Hepatocyte (in vitro differentiated cells): ENCODE measurements around the gene FAM120B. TPM values are rescaled to one million over a fixed set of nuclear protein-coding genes. Genes with fewer than 3 reads are reported as not detected.

Experiments
- DNase-seq: peaks from one replicate; pipeline ENCODE4 v3.0.0-alpha.2; 2016; ENCODE audit warnings: low spot score
- H2AFZ ChIP-seq: fragments of 200-600 bp; sonication (generic); 2 replicates; pipeline ENCODE4 v1.6.0; 2016; ENCODE audit warnings: antibody characterized with exemption, mild to moderate bottlenecking
- H3K27ac ChIP-seq: fragments of 200-600 bp; sonication (generic); 2 replicates; pipeline ENCODE4 v1.5.1; 2016; ENCODE audit warnings: mild to moderate bottlenecking
- H3K27me3 ChIP-seq: fragments of 200-600 bp; sonication (generic); 2 replicates; pipeline ENCODE4 v1.6.1; 2016
- H3K36me3 ChIP-seq: fragments of 200-600 bp; sonication (generic); replicated peaks from 2 replicates; pipeline ENCODE4 v1.5.1; 2016; ENCODE audit warnings: low read depth; ENCODE audit not compliant: insufficient read depth
- H3K4me1 ChIP-seq: fragments of 200-600 bp; sonication (generic); 2 replicates; pipeline ENCODE4 v1.5.1; 2016; ENCODE audit warnings: mild to moderate bottlenecking, moderate library complexity; ENCODE audit not compliant: insufficient read depth
- H3K4me2 ChIP-seq: fragments of 200-600 bp; sonication (generic); 2 replicates; pipeline ENCODE4 v1.6.0; 2016
- H3K4me3 ChIP-seq: fragments of 200-600 bp; sonication (generic); 2 replicates; pipeline ENCODE4 v1.5.1; 2016; ENCODE audit warnings: mild to moderate bottlenecking
- H3K79me2 ChIP-seq: fragments of 200-600 bp; sonication (generic); 2 replicates; pipeline ENCODE4 v1.6.0; 2017; ENCODE audit warnings: mild to moderate bottlenecking
- H3K9me2 ChIP-seq: fragments of 200-600 bp; sonication (generic); replicated peaks from 2 replicates; pipeline ENCODE4 v1.6.0; 2017; ENCODE audit warnings: mild to moderate bottlenecking; ENCODE audit not compliant: insufficient read depth
- H3K9me3 ChIP-seq: fragments of 200-600 bp; sonication (generic); 2 replicates; pipeline ENCODE4 v1.5.1; 2016; ENCODE audit warnings: low read depth, mild to moderate bottlenecking
- H4K20me1 ChIP-seq: fragments of 200-600 bp; sonication (generic); 2 replicates; pipeline ENCODE4 v1.6.0; 2016; ENCODE audit warnings: mild to moderate bottlenecking; ENCODE audit not compliant: insufficient read depth, poor library complexity, severe bottlenecking
- EZH2 ChIP-seq: fragments of 200-600 bp; sonication (generic); IDR thresholded peaks from 2 replicates; pipeline ENCODE4 v1.6.1; 2016; ENCODE audit warnings: antibody characterized with exemption, mild to moderate bottlenecking, borderline replicate concordance
- EZH2phosphoT487 ChIP-seq: fragments of 200-600 bp; sonication (generic); IDR thresholded peaks from one replicate; pipeline ENCODE4 v1.6.1; 2018; ENCODE audit warnings: antibody characterized with exemption, mild to moderate bottlenecking, low read depth, moderate library complexity; ENCODE audit not compliant: unreplicated experiment, severe bottlenecking
- WGBS: methylation state at CpG from one replicate; pipeline ENCODE4 v1.1.6; 2016; ENCODE audit warnings: low lambda C conversion rate; ENCODE audit errors: missing lambda C conversion rate; 5-methylcytosine and 5-hydroxymethylcytosine counted together
- polyA plus RNA-seq: library from polyadenylated mRNA; unstranded; fragments of >200 nt; fragmentation: Nextera tagmentation; extraction: Ambion mirVana; gene quantifications from 2 replicates; pipeline ENCODE4 v1.2.1, GENCODE V29; 2016
- total RNA-seq: library from RNA; depleted of rRNA; stranded (reverse); fragments of >200 nt; gene quantifications from 2 replicates; pipeline ENCODE4 v1.2.3, GENCODE V29; 2014
- TF ChIP-seq, protein P1 (sequence below): fragments of 200-600 bp; sonication (generic); IDR thresholded peaks from 2 replicates; pipeline ENCODE4 v1.5.1; 2016; ENCODE audit warnings: antibody characterized with exemption, mild to moderate bottlenecking; ENCODE audit not compliant: poor library complexity

The FAM120B gene
- total and polyA plus RNA-seq, 2 experiments from 2014 or later, result 16.0 to 25.8 TPM

DNA sequence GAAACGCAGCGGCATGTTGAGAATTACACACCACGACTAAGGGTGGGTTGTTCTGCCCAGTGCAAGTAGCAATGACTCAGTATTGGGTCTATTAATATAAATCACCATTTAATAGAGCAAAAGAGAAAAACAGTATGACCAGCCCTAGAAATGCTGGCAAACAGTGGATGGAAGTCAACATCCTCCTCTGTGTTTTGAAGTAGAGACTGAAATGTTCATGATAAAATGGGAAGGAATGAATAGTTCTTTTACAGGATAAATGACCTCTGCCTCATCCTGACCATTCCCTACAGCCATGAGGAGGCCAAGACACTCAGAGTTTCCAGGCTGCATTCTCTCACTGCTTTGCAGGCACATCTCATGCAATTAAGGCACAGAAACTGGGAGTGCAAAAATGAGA, 134.8 kb downstream of the FAM120B start:
- TF ChIP-seq EZH2phosphoT487 (no peak), EZH2 (no peak)
- TF ChIP-seq, protein P1, sequence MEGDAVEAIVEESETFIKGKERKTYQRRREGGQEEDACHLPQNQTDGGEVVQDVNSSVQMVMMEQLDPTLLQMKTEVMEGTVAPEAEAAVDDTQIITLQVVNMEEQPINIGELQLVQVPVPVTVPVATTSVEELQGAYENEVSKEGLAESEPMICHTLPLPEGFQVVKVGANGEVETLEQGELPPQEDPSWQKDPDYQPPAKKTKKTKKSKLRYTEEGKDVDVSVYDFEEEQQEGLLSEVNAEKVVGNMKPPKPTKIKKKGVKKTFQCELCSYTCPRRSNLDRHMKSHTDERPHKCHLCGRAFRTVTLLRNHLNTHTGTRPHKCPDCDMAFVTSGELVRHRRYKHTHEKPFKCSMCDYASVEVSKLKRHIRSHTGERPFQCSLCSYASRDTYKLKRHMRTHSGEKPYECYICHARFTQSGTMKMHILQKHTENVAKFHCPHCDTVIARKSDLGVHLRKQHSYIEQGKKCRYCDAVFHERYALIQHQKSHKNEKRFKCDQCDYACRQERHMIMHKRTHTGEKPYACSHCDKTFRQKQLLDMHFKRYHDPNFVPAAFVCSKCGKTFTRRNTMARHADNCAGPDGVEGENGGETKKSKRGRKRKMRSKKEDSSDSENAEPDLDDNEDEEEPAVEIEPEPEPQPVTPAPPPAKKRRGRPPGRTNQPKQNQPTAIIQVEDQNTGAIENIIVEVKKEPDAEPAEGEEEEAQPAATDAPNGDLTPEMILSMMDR, result no peak
- no peak overlapping the region for H3K4me2 ChIP-seq

DNA sequence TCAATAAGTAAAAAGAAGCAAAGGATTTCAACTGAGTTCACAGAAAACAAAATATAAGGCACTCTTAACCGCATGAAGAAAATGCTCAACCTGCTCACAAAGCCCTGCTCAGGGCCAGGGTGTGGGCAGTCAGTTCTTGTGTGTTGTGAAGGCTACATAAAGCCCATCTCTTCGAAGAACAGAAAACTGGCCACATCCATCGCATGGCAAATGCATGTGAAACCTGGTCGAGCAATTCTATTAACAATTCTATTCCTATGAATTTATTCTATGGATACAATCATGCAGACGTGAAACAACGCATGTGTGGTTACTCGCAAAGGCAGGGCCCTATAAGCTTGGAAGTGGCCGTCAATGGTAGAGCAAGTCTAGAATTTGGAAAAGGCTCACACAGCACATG, 136.0 kb downstream of the FAM120B start:
- Histone ChIP-seq H4K20me1 (no peaks in the 10 kb centered on the region), H3K27ac (no peak overlapping the region), H3K4me1 (peaks cover 6% of the 10 kb centered on the region), H3K9me2 (no peaks in the 10 kb centered on the region), H3K4me2 (no peak overlapping the region), H3K4me3 (no peak overlapping the region), H3K9me3 (no peaks in the 10 kb centered on the region), H2AFZ (no peak overlapping the region), H3K79me2 (no peaks in the 10 kb centered on the region), H3K36me3 (no peaks in the 10 kb centered on the region), H3K27me3 (no peaks in the 10 kb centered on the region)
- TF ChIP-seq EZH2 (no peak), EZH2phosphoT487 (no peak)
- TF ChIP-seq, protein P1, result no peak
- 94% methylated on average over 8 of the region's 8 CpGs for WGBS
- DNase-seq, result no peak

More for the DNA sequence above, 134.8 kb downstream of the FAM120B start:
- H3K36me3 ChIP-seq, result no peaks in the 10 kb centered on the region
- H2AFZ ChIP-seq, result no peak overlapping the region
- no peaks in the 10 kb centered on the region for H4K20me1 ChIP-seq
- H3K27me3 ChIP-seq, result no peaks in the 10 kb centered on the region
- no peak for DNase-seq
- H3K4me1 ChIP-seq, result peaks cover 6% of the 10 kb centered on the region
- H3K9me3 ChIP-seq, result no peaks in the 10 kb centered on the region
- H3K79me2 ChIP-seq, result no peaks in the 10 kb centered on the region
- H3K9me2 ChIP-seq, result no peaks in the 10 kb centered on the region
- H3K27ac ChIP-seq, result no peak overlapping the region
- WGBS, result 88% methylated on average over 3 of the region's 3 CpGs
- no peak overlapping the region for H3K4me3 ChIP-seq

GRCh38 chr6:170443151-170443662, 136.6 kb downstream of the FAM120B start:
- TF ChIP-seq EZH2phosphoT487 (no peak), EZH2 (no peak)
- TF ChIP-seq, protein P1, result no peak
- H3K9me2 ChIP-seq, result no peaks in the 10 kb centered on the region

More at GRCh38 chr6:170443151-170443662, 136.6 kb downstream of the FAM120B start:
- Histone ChIP-seq H3K27me3 (no peaks in the 10 kb centered on the region), H3K4me1 (peaks cover under 1% of the 10 kb centered on the region), H3K9me3 (no peaks in the 10 kb centered on the region), H4K20me1 (no peaks in the 10 kb centered on the region), H3K79me2 (no peaks in the 10 kb centered on the region), H3K4me3 (no peak overlapping the region), H3K27ac (no peak overlapping the region), H3K36me3 (no peaks in the 10 kb centered on the region), H3K4me2 (no peak overlapping the region), H2AFZ (no peak overlapping the region)
- 83% methylated on average over 8 of the region's 8 CpGs for WGBS
- DNase-seq, result no peak
